DND-41 (cell line): ENCODE measurements around the gene SNX22.

ENCODE experiments used
- ATAC-seq: fragments of 200-7000 bp; cut with Tn5 transposase; 3 replicates; pipeline ENCODE4 v1.9.1; 2021; ENCODE audit warnings: low read depth; ENCODE audit not compliant: insufficient read depth
- DNase-seq: peaks from one replicate; pipeline ENCODE4 v3.0.0-alpha.2; 2020
- H2AFZ ChIP-seq: 2 replicates; pipeline ENCODE4 v1.6.0; 2012; ENCODE audit warnings: low read depth, low read length
- H3K27ac ChIP-seq: 2 replicates; pipeline ENCODE4 v1.5.1; 2012; ENCODE audit warnings: low read length, inconsistent platforms
- H3K27me3 ChIP-seq: fragments of 200-600 bp; sonication (generic); 2 replicates; pipeline ENCODE4 v1.6.0; 2012; ENCODE audit warnings: low read length, mild to moderate bottlenecking, inconsistent platforms; ENCODE audit not compliant: insufficient read depth, poor library complexity
- H3K36me3 ChIP-seq: 2 replicates; pipeline ENCODE4 v1.5.1; 2012; ENCODE audit warnings: low read length, inconsistent platforms; ENCODE audit not compliant: insufficient read depth
- H3K4me1 ChIP-seq: 2 replicates; pipeline ENCODE4 v1.5.1; 2012; ENCODE audit warnings: mild to moderate bottlenecking, low read length; ENCODE audit not compliant: insufficient read depth
- H3K4me2 ChIP-seq: 2 replicates; pipeline ENCODE4 v1.6.0; 2012; ENCODE audit warnings: mild to moderate bottlenecking, moderate library complexity, low read length, inconsistent platforms; ENCODE audit not compliant: insufficient read depth
- H3K4me3 ChIP-seq, 2 experiments: fragments of 200-600 bp in 1 of 2; shearing (Covaris generic) in 1 of 2; 2 replicates each; pipeline ENCODE4 v1.5.1; 2012 to 2016; ENCODE audit warnings: inconsistent platforms in 2 of 2, low read length in 2 of 2, mild to moderate bottlenecking in 2 of 2, low read depth in 1 of 2, moderate library complexity in 1 of 2
- H3K79me2 ChIP-seq: 2 replicates; pipeline ENCODE4 v1.6.0; 2012; ENCODE audit warnings: low read length, inconsistent platforms; ENCODE audit not compliant: insufficient read depth
- H3K9ac ChIP-seq: 2 replicates; pipeline ENCODE4 v1.6.0; 2012; ENCODE audit warnings: low read depth, mild to moderate bottlenecking, inconsistent platforms, low read length, moderate library complexity
- H3K9me3 ChIP-seq: 2 replicates; pipeline ENCODE4 v1.5.1; 2012; ENCODE audit warnings: low read length, moderate library complexity, mild to moderate bottlenecking, inconsistent platforms; ENCODE audit not compliant: insufficient read depth, severe bottlenecking
- H4K20me1 ChIP-seq: 2 replicates; pipeline ENCODE4 v1.6.0; 2012; ENCODE audit warnings: low read length; ENCODE audit not compliant: insufficient read depth
- CTCF ChIP-seq: IDR thresholded peaks from 2 replicates; pipeline ENCODE4 v1.5.1; 2012; ENCODE audit warnings: borderline replicate concordance, low read length, moderate library complexity, mild to moderate bottlenecking; ENCODE audit not compliant: poor library complexity, severe bottlenecking; ENCODE audit errors: extremely low read depth
- EZH2 ChIP-seq: IDR thresholded peaks from 3 replicates; pipeline ENCODE4 v1.6.1; 2012; ENCODE audit warnings: borderline replicate concordance, low read depth, mild to moderate bottlenecking, moderate library complexity, low read length, inconsistent platforms; ENCODE audit not compliant: severe bottlenecking

Gene SNX22

GRCh38 chr15:64137226-64137833 is 14.2 kb upstream of the SNX22 start:
- TF ChIP-seq CTCF (no peak), EZH2 (no peak)
- Histone ChIP-seq H3K9ac (no peak overlapping the region), H3K27ac (no peak overlapping the region), H3K36me3 (peaks cover 66% of the 10 kb centered on the region), H2AFZ (no peak overlapping the region), H3K79me2 (no peaks in the 10 kb centered on the region), H3K4me2 (no peak overlapping the region), H3K4me1 (no peaks in the 10 kb centered on the region), H3K9me3 (no peaks in the 10 kb centered on the region), H3K4me3 (no peak overlapping the region), H4K20me1 (no peaks in the 10 kb centered on the region; the same call in 1 of the 2 replicates), H3K27me3 (no peaks in the 10 kb centered on the region)
- ATAC-seq (0 out of 3 replicates have a peak, but pooled peaks have one; percentile 14), DNase-seq (no peak)

GRCh38 chr15:64138331-64138941 is 13.1 kb upstream of the SNX22 start:
- Histone ChIP-seq H3K4me2 (no peak overlapping the region), H3K9me3 (no peaks in the 10 kb centered on the region), H3K79me2 (no peaks in the 10 kb centered on the region), H4K20me1 (no peaks in the 10 kb centered on the region; the same call in 1 of the 2 replicates), H2AFZ (no peak overlapping the region), H3K9ac (no peak overlapping the region), H3K4me3 (no peak overlapping the region), H3K4me1 (no peaks in the 10 kb centered on the region), H3K27me3 (no peaks in the 10 kb centered on the region), H3K27ac (no peak overlapping the region), H3K36me3 (peaks cover 64% of the 10 kb centered on the region)
- ATAC-seq = no peak
- no peak for DNase-seq
- no peak for TF ChIP-seq CTCF
- TF ChIP-seq EZH2 = no peak

GRCh38 chr15:64141798-64142512 is 9.6 kb upstream of the SNX22 start:
- Histone ChIP-seq H2AFZ (no peak overlapping the region), H3K9ac (no peak overlapping the region), H3K4me3 (no peak overlapping the region), H3K27ac (no peak overlapping the region), H3K9me3 (no peaks in the 10 kb centered on the region), H3K4me1 (no peaks in the 10 kb centered on the region), H3K79me2 (no peaks in the 10 kb centered on the region), H3K36me3 (peaks cover 41% of the 10 kb centered on the region), H3K4me2 (no peak overlapping the region), H4K20me1 (no peaks in the 10 kb centered on the region; the same call in 1 of the 2 replicates), H3K27me3 (no peaks in the 10 kb centered on the region)
- no peak for ATAC-seq
- TF ChIP-seq EZH2 (no peak), CTCF (no peak)
- DNase-seq = no peak
